Suprapubic skin (tissue), 4 donors: Measurements from ENCODE around the gene TCERG1L.

ENCODE experiments used
- CTCF ChIP-seq, 2 donors: fragments of 200-600 bp in 1 of 2; fragments of 450-650 bp in 1 of 2; sonication (generic) in 1 of 2; IDR thresholded peaks; one replicate each; pipeline ENCODE4 v1.5.1; 2016 to 2019; ENCODE audit warnings: antibody characterized with exemption in 2 of 2, mild to moderate bottlenecking in 1 of 2, moderate library complexity in 1 of 2
- EP300 ChIP-seq: sonication (generic); formaldehyde crosslinking; IDR thresholded peaks from one replicate; pipeline ENCODE4 v1.6.1; 2017; ENCODE audit warnings: antibody characterized with exemption
- POLR2A ChIP-seq, 2 donors: fragments of 450-650 bp; IDR thresholded peaks; one replicate each; pipeline ENCODE4 v1.6.1; 2017; ENCODE audit warnings: antibody characterized with exemption in 2 of 2, mild to moderate bottlenecking in 2 of 2, moderate library complexity in 2 of 2
- POLR2AphosphoS5 ChIP-seq, 3 donors: sonication (generic); formaldehyde crosslinking; IDR thresholded peaks; one replicate each; pipeline ENCODE4 v1.6.1; 2017; ENCODE audit warnings: antibody characterized with exemption in 3 of 3

- TF ChIP-seq CTCF (IDR thresholded peaks at IDR 0.05), result no peak
- TF ChIP-seq POLR2AphosphoS5 (IDR thresholded peaks at IDR 0.05), result no peak
- no peak for TF ChIP-seq POLR2A (IDR thresholded peaks at IDR 0.05)
- TF ChIP-seq EP300, result no peak
Measured at GRCh38 chr10:131267814-131268095, 43.8 kb downstream of the TCERG1L start.
